ENCODE measurements around the gene MACROD2.
"Not testable (repeated sequence)": the region's sequence is repeated elsewhere in the genome, so short reads cannot be mapped to it uniquely, and the experiment has no call there.

- not testable (repeated sequence) for TF ChIP-seq CTCF (conservative IDR thresholded peaks at IDR 0.05 in 1 of 2, IDR thresholded peaks at IDR 0.05 in 1 of 2; ENCODE audit: extremely low read depth in 1 of 2, insufficient read depth in 1 of 2, low read depth in 1 of 2, low read length in 2 of 2); EZH2 (IDR thresholded peaks at IDR 0.05; ENCODE audit: borderline replicate concordance, low read length)
These were observed 3.4 kb upstream of the MACROD2 start for GRCh38 chr20:13991955-13992354.

Measured in mammary epithelial cell (primary cell).